Lower leg skin (tissue), 4 donors: ENCODE data around the gene SFMBT1. TPM values are rescaled to one million over a fixed set of nuclear protein-coding genes. Genes with fewer than 3 reads are reported as not detected.

Experiments
- DNase-seq, 2 donors: peaks; one replicate each; pipeline ENCODE4 v3.0.0-alpha.2; 2019; ENCODE audit warnings: low spot score in 2 of 2
- H3K4me3 ChIP-seq: fragments of 200-600 bp; sonication (generic); 2 replicates; pipeline ENCODE4 v1.5.1; 2017; ENCODE audit warnings: mild to moderate bottlenecking, low read depth; ENCODE audit not compliant: poor library complexity, severe bottlenecking
- CTCF ChIP-seq, 3 donors: fragments of 450-650 bp; IDR thresholded peaks; one replicate each; pipeline ENCODE4 v1.5.1; 2016; ENCODE audit warnings: antibody characterized with exemption in 3 of 3, mild to moderate bottlenecking in 3 of 3, moderate library complexity in 2 of 3
- POLR2A ChIP-seq, 2 donors: fragments of 450-650 bp; IDR thresholded peaks; one replicate each; pipeline ENCODE4 v1.6.1; 2016 to 2017; ENCODE audit warnings: antibody characterized with exemption in 2 of 2, mild to moderate bottlenecking in 1 of 2, moderate library complexity in 1 of 2
- WGBS, 2 donors: methylation state at CpG; one replicate each; pipeline ENCODE4 v1.1.5; 2018; 5-methylcytosine and 5-hydroxymethylcytosine counted together
- intact Hi-C: fragments of 100-400 bp; cut with DNase I; formaldehyde crosslinking; loops from one replicate; pipeline ENCODE4 v1.15.0; 2023; ENCODE audit warnings: low total_unique reads
- total RNA-seq, 4 donors: library from RNA; depleted of rRNA; stranded (reverse); fragments of >200 nt; gene quantifications; one replicate each; pipeline ENCODE4 v1.1.0, GENCODE V29; 2016

Gene SFMBT1
- total RNA-seq, 4 donors from 2014 or later: 9.5 to 24.3 (median 14.4) TPM

DNA sequence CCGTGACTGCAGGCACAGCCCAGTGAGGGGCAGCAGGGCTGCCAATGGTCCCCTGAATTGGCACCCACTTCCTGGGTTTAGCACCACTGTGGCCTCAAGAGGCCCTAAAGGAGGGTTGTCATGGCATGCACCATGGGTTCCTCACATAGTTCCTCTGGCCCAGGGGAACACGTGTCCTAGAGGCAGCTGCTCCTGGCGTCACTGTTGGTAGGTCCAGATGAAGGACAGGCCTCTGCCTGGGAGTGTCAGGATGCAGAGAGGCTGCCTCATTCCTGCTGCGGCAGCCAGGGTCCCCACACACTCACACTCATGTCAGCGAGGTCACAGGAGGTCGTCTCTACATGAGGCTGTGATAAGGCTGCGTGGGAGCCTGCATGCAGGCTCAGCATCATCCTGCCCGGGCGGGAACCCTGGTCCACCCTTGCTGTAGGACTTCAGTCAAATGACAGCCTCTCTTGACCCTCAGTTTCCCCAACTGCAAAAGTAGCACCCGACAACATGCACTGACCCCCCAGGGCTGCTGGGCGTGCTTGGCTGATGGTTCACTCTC lies 26.1 kb upstream of the SFMBT1 start:
- H3K4me3 ChIP-seq: no peak overlapping the region
- DNase-seq: no peak
- 77 to 84% methylated on average over 6 to 11 of the region's 11 CpGs for WGBS, 2 donors
- intact Hi-C loops: loop anchor here (10.0 kb wide), 1 partner anchor 217 kb away; no protein-coding TSS in a partner anchor
- TF ChIP-seq CTCF (IDR thresholded peaks at IDR 0.05): no peak
- no peak for TF ChIP-seq POLR2A (IDR thresholded peaks at IDR 0.05)

GRCh38 chr3:53069422-53070068 lies 23.7 kb upstream of the SFMBT1 start:
- no peak for TF ChIP-seq POLR2A (IDR thresholded peaks at IDR 0.05)
- intact Hi-C loops: loop anchor here (10.0 kb wide), 1 partner anchor 215 kb away; no protein-coding TSS in a partner anchor
- no peak overlapping the region for H3K4me3 ChIP-seq
- WGBS, 2 donors: 68 to 76% methylated on average over 4 of the region's 4 CpGs
- peak in 1 of 2 donors; percentile 45 for DNase-seq

- 82 to 85% methylated on average over 3 of the region's 3 CpGs for WGBS, 2 donors
- intact Hi-C loops: no loop called here
- DNase-seq: peak in 1 of 2 donors; percentile 20
- H3K4me3 ChIP-seq: no peak overlapping the region
- TF ChIP-seq POLR2A (IDR thresholded peaks at IDR 0.05): no peak
- no peak for TF ChIP-seq CTCF (IDR thresholded peaks at IDR 0.05)
Observed at GRCh38 chr3:53068176-53068575, 22.3 kb upstream of the SFMBT1 start.

DNA sequence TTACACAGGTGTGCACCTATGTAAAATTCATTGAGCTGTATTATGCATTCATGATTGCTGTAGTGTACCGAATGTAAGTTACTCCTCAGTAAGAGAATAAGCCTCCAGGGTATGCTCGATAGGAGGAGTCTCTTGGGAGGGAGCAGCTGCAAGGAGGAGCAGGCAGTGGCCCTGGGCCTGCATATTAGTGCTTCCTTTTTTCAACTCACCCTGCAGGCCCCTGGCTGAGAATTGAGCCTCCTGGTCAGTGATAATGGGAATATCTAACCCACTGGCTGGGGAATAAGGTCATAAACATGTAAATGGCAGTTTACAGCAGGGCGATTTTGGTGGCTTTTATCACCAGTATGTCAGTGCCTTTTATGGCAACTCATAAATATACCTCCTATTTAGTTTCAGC lies 21.7 kb upstream of the SFMBT1 start:
- TF ChIP-seq CTCF (IDR thresholded peaks at IDR 0.05) (no peak), POLR2A (IDR thresholded peaks at IDR 0.05) (no peak)
- WGBS, 2 donors: 59% methylated on average over 3 of the region's 3 CpGs
- intact Hi-C loops: no loop called here
- DNase-seq: peak in 1 of 2 donors; percentile 31
- H3K4me3 ChIP-seq: no peak overlapping the region

DNA sequence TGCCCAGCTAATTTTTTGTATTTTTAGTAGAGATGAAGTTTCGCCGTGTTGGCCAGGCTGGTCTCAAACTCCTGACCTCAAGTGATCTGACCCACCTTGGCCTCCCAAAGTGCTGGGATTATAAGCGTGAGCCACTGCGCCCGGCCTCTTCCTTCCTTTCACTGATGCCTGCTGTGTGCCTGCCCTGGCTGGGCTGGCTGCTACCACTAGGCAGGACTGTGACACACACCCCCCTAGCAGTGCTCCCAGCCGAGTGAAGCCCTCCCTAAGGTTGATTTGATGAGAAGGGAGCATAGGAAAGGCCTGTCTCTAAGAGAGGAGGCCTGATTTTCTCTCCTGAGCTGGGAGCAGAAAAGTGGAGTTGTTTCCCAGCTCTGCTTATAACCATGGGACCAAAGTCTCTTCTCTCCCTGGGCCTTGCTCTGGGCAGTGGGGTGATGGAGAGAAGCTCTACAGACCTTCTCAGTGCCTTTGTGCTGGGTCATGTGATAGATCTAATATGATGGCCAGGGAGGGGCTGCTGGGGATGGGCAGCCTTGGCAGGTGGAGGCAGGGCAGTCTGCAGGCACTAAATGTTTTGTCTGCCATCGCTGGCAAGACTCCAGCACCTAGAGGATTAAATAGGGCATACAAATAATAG lies 20.1 kb upstream of the SFMBT1 start:
- H3K4me3 ChIP-seq: no peak overlapping the region
- intact Hi-C loops: no loop called here
- no peak for TF ChIP-seq CTCF (IDR thresholded peaks at IDR 0.05)
- TF ChIP-seq POLR2A (IDR thresholded peaks at IDR 0.05): no peak
- peak in 1 of 2 donors; percentile 76 for DNase-seq
- WGBS, 2 donors: 84 to 91% methylated on average over 7 of the region's 7 CpGs

- H3K4me3 ChIP-seq: no peak overlapping the region
- TF ChIP-seq POLR2A (IDR thresholded peaks at IDR 0.05) (no peak), CTCF (IDR thresholded peaks at IDR 0.05) (no peak)
- WGBS, 2 donors: 95 to 99% methylated on average over 2 of the region's 2 CpGs
- peak in 1 of 2 donors; percentile 56 for DNase-seq
- intact Hi-C loops: no loop called here
Observed at GRCh38 chr3:53062905-53063304, 17.0 kb upstream of the SFMBT1 start.
